Fibroblast of gingiva (primary cell): ENCODE data around the gene CD244.

Source experiments
- DNase-seq: peaks from one replicate; pipeline ENCODE4 v3.0.0-alpha.2; 2011; ENCODE audit warnings: low read depth

CD244 gene

DNA sequence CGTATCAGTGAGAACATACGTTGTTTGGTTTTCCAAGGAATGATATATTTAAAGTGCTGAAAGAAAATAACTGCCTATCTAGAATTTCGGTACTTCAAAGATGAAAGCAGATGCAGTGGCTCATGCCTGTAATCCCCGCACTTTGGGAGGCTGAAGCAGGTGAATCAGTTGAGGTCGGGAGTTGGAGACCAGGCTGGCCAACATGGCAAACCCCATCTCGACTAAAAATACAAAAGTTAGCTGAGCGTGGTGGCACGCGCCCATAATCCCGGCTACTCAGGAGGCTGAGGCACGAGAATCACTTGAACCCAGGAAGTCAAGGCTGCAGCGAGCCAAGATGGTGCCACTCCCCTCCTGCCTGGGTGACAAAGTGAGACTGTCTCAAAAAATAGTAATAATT is 16.4 kb downstream of the CD244 start:
- DNase-seq, result no peak

DNA sequence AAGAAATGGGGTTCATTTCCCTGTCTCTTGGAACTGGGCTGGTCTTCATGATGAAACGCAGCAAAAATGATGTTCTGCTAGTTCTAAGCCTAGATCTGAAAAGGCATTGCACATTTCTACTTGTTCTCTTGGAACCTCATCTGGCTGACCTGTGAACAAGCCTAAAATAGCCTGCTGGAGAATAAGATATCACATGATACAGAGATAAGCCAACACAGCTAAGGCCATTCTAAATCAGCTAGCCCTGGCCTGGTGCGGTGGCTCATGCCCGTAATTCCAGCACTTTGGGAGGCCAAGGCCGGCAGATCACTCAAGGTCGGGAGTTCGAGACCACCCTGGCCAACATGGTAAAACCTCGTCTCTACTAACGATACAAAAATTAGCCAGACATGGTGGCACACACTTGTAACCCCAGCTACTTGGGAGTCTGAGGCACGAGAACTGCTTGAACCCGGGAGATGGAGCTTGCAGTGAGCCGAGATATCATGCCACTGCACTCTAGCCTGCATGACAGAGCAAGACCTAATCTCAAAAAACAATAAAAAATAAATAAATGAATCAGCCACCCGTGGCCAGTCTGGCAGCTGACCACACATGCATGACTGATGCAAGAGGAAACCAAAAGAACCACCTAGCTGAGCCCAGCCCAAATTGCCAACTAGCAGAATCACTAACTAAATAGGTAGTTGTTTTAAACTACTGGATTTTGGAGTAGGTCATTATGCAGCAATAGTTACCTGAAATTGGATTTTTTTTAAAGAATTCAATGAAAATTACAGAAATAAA is 18.0 kb downstream of the CD244 start:
- DNase-seq, result no peak

DNA sequence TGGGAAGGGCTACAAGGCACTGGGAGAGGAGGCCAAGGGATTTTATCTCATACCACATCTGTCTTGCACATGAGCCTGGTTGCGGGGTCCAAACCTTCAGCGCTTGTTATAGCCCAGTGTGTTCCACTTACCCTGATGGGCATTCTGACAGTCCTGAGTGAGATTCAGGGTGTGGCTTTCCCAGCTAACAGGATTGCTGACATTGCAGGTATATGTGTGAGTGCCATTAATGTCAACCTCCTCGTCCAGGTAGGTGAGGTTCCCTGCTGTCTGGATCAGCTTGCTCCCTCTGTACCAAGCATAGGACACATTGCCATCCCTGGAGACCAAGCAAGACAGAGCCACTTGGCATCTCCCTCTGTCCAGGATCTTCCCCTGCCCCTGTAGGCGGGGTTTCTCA is 21.6 kb downstream of the CD244 start:
- no peak for DNase-seq

DNA sequence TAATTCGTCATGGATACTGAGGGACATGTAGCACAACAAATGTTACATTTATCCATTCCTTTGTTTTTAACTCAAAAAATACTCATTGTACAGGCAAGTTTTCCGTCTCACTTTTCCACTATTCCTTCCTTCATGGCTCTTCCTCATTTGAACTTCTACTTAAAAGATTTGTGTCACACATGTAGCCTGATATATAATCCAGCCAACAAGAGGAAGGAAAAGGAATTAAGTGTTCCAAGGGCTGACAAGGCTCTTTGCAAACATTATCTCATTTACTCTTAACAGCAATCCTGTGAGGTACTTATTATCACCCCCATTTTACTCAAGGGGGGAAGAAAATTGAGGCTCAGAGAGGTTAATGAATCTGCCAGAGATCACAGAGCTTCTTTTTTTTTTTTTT is 22.9 kb downstream of the CD244 start:
- no peak for DNase-seq

DNA sequence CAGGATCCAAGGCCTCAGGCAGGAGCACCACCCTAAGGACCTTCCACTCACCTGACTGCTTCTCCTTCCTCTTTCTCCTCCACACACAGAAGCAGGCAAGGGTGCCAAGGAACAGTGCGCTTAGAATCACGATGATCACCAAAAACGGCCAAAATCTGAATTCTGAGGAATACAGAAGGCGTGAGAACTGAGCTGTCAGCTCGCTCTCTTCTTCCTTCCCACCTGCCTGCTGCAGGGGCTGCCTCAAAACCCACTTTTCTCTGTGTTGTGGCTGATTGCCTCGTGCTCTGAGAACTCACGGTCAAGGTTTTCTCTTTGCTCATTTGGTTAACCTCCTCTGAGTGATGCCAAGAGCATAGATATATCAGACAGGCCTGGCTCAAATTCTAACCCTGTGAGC is 23.8 kb downstream of the CD244 start:
- no peak for DNase-seq

DNA sequence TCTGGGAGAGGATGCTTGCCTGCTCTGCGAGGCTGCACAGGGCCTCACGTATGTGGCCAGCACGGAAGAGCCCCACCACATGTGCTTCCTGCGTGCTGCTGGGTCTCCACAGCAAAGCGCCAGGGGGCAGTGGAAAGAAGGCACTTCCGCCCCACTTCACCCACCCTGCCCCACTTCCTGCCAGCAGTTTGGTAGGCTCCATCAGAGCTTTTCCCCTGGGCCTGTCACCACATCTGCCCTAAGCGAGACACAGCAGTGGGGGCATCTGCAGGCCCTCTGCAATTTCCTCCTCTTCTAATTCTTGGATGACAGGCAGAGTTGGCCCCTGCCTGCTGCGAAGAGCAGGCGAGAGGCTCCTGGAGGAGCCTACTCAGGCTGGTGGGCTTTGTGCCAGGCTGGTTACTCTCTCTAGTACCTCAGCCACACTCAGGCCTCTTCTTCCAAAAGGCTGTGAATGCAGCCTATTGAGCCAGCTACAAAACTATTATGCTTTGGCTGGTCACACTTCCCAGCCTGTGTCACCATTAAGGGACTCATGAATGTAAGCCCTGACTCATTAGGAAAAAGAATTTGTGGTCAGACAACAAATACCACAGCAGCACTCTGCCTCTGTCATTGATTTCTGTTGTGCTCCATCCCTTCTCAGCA is 25.0 kb downstream of the CD244 start:
- no peak for DNase-seq

DNA sequence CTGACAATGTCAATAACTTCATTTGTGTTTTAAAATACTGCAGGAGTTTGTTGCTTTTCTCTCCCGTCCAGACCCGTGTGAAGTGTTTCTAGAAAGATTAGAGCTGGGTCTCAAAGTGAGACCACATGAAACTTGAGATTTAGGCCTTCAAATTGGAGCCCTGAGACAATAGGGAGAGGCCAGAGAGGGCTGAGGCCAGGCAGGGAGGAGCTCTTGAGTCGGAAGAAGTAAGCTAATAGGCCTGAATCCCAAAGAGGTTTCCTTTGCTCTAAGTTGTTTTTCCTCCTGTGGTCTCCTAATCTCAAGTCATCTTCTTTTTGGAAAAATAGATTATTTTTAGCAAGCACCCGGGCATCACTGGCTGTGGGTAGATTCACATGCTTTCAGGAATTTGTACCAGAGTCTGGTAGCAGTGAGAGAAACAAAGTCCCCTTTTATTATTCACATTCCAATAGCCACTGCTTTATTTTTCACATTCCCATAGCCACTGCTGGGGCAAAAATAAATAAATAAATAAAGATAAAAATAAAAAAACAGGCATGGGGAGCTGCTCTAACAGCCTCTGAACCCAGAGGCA is 25.6 kb downstream of the CD244 start:
- DNase-seq, result no peak

DNA sequence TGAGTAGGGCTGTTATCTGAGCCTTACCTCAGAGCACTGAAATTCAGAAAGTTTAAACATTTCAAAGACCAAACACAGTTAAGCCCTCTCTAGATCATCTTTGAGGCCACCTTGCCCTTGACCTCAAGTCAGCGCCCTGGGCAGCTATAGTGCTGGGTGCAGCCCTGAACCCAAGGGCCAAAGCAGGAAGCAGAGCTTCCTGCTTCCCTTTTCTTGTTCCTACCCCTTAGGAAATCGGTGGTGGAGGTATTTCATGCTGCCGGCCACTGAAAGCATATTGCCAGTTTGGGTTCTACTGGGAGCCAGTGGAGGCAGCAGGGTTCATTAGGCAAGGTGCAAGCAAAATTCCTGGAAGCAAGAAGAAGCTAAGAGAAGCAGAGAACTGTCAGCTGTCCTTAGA is 26.1 kb downstream of the CD244 start:
- no peak for DNase-seq

DNA sequence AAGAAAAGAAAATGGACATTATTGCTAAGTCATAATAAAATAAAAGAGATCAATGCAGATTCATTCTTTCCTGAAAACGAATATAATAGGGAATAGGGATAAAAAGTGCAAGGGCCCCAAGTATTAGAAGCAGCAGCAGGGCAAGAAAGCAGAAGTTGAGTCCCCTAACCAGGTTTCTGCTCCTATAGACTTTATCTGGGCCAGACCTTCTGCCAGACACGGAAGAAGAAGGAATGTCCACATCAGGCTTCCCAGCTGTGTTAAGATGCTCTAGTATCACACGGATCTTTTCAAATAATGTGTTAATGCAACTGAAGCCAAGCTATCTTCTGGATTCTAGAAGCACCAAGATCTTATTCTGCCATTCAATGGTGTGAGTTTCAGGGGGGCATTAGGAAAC is 26.9 kb downstream of the CD244 start:
- DNase-seq, result no peak

DNA sequence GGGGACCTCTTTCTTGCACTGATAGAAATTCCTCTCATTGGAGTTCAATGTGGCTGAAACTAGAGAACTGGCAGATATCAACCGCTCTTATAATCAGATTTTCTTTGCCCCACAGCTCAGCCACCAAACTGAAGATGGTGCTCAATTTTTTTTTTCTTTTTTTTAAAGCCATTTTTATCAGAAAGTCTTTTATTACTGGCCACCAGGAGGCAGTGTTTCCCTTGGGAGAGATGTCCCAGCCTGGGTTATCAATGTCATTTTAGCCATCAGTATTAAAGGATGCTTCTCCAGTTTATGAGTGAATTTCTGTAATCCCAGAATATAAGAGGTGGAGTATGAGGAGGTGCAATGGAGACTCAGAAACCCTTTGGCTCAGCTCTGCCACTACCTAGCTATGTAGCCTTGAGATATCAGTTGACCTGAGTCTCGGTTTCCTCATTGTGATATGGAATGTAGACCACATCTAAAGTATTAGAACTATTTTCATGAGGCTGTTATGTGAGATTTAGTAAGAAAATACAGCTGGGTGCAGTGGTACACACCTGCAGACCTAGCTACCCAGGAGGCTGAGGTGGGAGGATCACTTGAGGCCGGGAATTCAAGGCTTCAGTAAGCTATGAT is 27.6 kb downstream of the CD244 start:
- no peak for DNase-seq

DNA sequence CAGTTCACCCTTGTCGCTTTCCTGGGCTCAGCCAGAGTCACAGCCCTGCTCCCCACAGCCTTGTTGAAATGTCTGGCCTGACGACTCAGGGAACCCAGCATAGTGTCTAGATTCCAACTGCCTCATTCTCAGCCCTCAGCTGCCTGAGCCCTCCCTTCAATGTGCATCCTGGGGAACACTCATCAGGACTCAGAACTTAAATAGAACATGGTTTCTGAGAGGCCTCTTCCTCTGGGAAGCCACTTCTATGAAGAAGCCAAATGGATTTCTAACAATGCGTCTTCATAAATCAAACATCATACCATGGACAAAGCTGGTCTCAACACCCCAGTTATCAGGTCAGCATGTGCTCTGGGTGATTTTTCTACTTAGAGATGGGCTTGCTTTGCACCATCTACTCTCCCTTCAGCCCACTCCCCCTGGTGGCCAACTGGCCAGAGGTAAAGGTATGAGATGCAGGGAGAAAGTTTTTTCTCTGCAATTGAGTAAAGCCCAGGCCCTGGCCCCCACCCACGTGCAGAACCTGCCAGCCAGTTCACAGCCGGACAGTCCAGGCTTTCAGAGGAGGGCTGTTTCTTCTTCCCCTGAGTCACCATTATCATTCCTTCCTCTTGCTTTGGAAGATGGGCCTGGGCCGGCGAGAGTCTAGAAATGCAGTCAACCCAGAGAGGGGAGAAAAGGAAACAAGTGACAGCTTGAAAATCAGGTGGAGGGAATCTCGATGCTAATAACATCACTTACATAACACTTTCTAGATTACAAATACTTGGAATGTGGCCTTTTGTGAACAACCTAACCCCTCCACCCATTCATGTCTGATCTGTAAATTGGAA is 32.1 kb downstream of the CD244 start:
- DNase-seq, result no peak

DNA sequence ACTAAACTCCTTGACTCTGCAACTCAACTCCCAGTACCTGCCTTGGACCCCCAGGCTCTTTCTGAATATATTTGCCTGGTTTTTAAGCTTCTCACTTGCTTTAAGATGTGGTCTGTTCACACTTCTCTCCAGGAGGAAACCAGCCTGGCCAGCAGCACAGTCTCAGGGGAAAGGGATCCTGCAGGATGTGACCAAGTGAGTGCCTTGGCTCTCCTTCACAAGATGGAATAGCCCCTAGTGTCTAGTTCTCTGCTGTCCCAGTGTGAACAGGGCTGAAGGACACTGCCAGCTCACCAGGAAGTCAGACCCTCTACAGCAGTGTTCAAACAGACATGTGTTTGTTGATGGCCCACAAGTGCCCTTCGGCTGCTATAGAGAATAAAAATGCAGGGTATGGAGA is 32.9 kb downstream of the CD244 start:
- DNase-seq, result no peak

DNA sequence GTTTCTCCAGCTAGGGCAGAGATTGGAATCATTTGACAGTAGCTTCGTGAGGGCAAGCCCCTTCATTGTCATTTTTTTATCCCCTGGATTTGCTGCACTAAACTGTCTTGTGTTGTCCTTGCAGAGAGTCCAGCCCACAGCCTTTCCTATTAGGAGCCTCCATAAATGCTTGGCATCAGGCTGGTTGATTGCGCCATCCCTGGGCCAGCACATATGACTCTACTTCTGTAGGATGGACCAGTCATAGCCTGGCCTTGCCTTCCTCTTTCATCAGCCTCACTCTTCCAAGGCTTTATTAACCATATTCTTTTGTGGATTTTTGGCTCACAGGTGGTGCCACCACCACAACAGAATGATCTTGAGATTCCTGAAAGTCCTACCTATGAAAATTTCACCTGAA is 35.3 kb downstream of the CD244 start:
- no peak for DNase-seq

DNA sequence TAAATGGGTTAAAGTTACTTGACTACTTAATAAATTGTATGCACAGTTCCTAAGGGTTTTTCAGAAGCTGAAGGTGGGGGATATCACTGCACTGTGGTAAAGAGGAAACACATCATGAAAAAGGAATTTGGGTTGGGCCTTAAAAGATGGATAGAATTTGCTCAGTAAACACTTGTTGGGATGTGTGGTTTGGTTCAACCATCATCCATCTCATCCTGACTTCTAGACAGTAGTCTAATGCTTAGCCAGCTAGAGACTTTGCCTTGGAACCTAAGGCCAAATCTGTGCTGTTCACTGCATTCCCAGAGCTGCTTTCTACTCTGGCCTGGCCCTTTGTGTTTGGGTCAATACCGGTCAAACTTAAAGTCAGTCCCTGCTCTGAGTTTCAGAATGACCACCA is 36.1 kb downstream of the CD244 start:
- no peak for DNase-seq

DNA sequence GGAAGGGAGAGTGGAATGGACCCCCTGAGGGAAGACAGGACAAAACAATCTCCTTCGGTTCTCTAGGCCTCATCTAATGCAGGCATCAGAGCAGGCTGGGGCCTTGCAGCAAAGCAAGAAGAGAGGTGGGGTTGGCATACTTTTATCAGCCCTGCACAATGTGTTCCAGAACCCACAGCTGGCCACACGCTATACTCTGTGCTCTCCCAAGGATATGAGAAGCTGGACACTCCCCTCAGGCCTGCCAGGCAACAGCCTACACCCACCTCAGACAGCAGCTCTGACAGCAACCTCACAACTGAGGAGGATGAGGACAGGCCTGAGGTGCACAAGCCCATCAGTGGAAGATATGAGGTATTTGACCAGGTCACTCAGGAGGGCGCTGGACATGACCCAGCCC is 39.4 kb downstream of the CD244 start:
- DNase-seq, result no peak

DNA sequence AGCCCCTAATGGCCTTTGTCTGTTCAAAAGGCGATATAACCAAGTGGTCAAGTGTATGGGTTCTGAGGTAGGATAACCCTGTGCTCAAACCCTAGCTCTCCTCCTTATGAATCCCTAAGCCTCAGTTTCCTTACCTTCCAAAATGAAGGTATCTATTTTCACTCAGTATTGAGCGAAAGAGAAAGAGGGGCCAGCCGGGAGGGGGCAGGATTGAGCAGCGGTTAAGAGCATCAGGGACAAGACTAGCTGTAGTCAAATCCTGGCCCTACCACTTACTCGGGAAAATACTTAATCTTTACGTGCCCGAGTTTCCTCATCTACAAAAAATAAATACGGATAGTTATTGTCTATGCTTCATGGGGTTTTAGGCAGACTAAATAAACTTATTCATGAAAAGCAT is 41.1 kb downstream of the CD244 start:
- DNase-seq, result no peak

DNA sequence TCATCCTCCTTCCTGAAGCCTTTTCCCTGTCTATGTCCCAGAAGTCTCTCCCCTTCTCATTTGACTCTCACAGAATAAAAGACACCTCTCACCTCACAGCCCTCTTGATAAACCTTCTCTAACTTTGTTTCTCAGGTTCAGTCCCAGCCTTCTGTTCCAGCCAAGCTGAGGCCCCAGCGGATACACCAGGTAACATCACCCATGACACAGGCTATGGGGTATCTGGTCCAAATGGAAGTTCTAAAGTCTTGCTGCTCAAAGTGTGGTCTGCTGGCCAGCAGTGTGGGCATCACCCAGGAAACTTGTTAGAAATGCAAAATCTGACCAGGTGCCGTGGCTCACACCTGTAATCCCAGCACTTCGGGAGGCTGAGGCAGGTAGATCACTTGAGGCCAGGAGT is 43.5 kb downstream of the CD244 start:
- no peak for DNase-seq

DNA sequence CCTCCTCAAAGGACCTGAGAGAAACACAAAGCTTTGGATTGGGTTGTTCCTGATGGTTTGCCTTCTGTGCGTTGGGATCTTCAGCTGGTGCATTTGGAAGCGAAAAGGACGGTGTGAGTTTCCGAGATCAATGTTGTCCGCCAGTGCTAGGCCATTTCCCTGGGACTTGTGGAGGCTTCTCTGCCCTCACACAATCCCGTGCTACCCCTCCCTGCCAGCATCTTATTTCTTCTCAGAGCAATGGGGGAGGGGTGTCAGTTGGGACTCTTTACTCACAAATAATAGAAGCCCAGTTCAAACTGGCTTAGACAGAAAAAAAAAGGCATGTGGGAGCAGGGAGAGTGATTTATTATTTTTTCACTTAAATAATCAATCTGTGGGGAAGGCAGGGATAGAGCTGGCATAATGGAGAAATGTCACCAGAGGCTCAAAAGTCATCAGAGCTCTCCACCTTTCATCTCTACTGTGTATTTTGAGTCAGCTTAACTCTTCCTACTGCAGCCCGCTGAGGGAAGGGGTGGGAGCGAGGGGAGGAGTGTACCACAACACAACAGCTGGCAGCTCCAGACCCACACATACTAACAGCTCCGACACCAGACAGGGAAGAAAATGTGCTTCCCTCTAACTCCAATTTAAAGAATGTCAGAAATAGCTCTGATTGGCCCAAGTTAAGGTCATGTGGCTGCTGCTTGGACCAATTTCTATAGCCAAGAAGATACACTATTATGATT is 44.3 kb downstream of the CD244 start:
- no peak for DNase-seq

DNA sequence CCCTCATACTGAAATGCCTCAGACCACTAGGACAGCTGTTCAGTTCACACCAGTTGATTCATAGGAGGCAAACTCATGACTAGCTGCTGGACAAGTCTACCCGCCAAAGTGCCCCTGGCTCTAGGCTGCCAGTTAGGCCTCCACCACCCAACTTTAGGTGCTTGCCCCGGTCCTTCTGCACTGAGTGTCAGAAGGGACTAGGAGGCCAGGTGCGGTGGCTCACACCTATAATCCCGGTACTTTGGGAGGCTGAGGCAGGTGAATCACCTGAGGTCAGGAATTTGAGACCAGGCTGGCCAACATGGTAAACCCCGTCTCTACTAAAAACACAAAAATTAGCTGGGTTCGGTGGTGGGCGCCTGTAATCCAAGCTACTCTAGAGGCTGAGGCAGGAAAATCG is 47.8 kb downstream of the CD244 start:
- no peak for DNase-seq

DNA sequence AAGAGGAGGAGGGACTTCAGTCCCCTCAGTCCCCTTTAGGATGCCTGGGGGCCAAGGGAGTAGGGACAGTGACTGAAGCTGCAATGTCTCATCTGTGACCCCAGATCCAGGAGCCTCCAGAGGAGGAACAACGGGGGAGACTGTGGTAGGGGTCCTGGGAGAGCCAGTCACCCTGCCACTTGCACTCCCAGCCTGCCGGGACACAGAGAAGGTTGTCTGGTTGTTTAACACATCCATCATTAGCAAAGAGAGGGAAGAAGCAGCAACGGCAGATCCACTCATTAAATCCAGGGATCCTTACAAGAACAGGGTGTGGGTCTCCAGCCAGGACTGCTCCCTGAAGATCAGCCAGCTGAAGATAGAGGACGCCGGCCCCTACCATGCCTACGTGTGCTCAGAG is 48.4 kb downstream of the CD244 start:
- no peak for DNase-seq

DNA sequence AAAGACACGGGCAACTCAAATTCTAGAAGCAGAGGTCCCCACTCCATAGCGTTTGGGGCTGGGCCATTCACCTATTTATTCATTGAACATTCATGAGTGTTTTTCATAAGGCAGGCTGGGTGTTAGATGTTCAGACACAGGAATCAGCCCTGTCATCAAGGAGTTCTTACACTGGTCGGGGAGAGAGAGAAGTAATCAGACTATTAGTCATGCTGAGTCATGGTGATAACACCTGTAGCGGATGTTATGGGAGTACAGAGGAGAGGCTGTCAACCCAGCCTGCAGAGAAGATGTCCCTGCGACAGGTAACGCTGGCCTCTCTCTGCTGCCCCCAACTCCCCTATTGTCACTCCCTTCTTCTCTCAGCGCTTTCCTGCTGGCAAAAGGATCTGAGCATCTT is 49.5 kb downstream of the CD244 start:
- no peak for DNase-seq

DNA sequence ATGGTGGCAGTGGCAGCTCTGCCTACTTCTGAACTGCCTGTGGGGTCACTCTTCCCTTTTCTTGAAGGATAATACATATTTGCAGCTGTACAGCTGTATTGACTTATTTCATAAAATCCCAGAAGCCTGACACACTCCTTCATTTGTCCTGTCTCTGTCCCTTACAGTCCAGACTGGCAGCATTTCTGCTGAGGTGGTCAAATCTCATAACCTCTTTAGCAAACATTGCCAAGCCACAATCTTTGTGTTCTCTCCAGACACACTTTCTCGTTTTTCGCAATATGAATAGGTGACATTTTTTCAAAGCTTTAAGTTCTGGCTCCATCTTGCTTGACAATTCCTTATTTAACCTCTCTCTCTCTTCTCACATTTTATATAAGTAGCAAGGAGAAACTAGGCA is 51.5 kb downstream of the CD244 start:
- no peak for DNase-seq
